Upper lobe of right lung (tissue), 1 donor: Measurements from ENCODE around the gene RIMBP3C. TPM values are rescaled to one million over a fixed set of nuclear protein-coding genes. Genes with fewer than 3 reads are reported as not detected.

Experiments
- total RNA-seq: library from RNA; stranded (reverse); fragmentation: NEBNext Ultra II Directional; extraction: Animal tissue kit (Norgen Biotek cat#: 25700); gene quantifications from one replicate; pipeline ENCODE4 v1.2.1, GENCODE V29; 2021
- donor health status: DM: no; HTN: yes; CAD: no; lungs with severe emphysema.

RIMBP3C gene
- total RNA-seq, 1 donor from 2014 or later: 0.41 TPM

Other genes starting within 250 kb of the RIMBP3C start
- gene RIMBP3B, start 167.7 kb downstream of the RIMBP3C start, total RNA-seq: 0.09 TPM
- gene HIC2, start 134.1 kb downstream of the RIMBP3C start, total RNA-seq: 5.1 TPM
- gene TMEM191C, start 84.1 kb downstream of the RIMBP3C start, total RNA-seq: 4.0 TPM
- 45.7 TPM for gene UBE2L3, start 16.3 kb upstream of the RIMBP3C start, total RNA-seq
- 13.9 TPM for gene YDJC, start 78.6 kb upstream of the RIMBP3C start, total RNA-seq
- 0.69 TPM for gene CCDC116, start 81.3 kb upstream of the RIMBP3C start, total RNA-seq
- gene SDF2L1, start 90.8 kb upstream of the RIMBP3C start, total RNA-seq: 41.3 TPM
- 40.3 TPM for gene PPIL2, start 114.6 kb upstream of the RIMBP3C start, total RNA-seq
- gene YPEL1, start 184.3 kb upstream of the RIMBP3C start, total RNA-seq: 6.7 TPM